Lower leg skin (tissue), 3 donors: ENCODE data around the gene NR4A1.

Experiments
- CTCF ChIP-seq, 3 donors: fragments of 450-650 bp; IDR thresholded peaks; one replicate each; pipeline ENCODE4 v1.5.1; 2016; ENCODE audit warnings: antibody characterized with exemption in 3 of 3, mild to moderate bottlenecking in 3 of 3, moderate library complexity in 2 of 3
- POLR2A ChIP-seq, 2 donors: fragments of 450-650 bp; IDR thresholded peaks; one replicate each; pipeline ENCODE4 v1.6.1; 2016 to 2017; ENCODE audit warnings: antibody characterized with exemption in 2 of 2, mild to moderate bottlenecking in 1 of 2, moderate library complexity in 1 of 2

GRCh38 chr12:52049286-52049685 lies 2.0 kb upstream of the NR4A1 start:
- TF ChIP-seq POLR2A (IDR thresholded peaks at IDR 0.05) (no peak), CTCF (IDR thresholded peaks at IDR 0.05) (no peak)
